ENCODE results near the gene MYOM1. TPM values are rescaled to one million over a fixed set of nuclear protein-coding genes. Genes with fewer than 3 reads are reported as not detected.

MYOM1 gene
- 0.11 to 0.22 TPM (median 0.15 TPM) in 5 replicates for total RNA-seq (2022; extraction: Qiagen RNA extraction; ENCODE audit: low read depth)

DNA sequence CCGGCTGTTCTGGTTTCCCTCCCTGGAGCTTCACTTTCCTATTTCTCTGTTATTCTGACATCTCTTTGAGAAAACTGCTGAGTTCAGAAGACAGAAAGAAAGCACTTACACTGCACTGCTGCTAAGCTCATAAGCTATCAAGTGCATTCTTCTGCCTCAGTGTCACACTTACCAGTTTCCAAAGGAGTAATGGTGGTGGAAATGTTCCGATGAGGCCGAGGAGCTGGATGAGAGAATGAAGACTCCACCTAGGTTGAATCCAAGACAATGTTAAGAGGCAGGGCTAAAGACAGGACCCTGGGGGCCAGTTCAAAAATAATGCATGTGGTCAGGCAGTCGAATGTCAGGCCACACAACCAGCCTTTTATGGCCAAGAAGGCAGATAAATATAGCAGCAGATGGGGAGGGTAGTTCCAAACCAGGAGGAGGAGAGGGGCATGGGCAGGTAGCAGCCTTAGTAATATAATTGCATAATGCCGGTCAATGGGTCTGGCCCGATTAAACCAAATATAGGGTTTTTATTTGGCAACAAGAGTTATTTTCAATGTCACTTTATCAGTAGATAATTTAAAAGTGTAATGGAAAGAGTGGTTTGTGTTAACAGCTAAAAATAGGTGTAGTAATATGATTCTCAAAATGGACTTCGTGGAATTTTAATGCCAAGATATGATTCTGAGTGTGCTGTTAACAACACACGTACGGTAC lies at the start of gene MYOM1:
Gene MYOM1 (minus strand): TSS at position 338 of the 705 bp plus-strand sequence. CDS start 4,745 bp downstream, outside the sequence.

DNA sequence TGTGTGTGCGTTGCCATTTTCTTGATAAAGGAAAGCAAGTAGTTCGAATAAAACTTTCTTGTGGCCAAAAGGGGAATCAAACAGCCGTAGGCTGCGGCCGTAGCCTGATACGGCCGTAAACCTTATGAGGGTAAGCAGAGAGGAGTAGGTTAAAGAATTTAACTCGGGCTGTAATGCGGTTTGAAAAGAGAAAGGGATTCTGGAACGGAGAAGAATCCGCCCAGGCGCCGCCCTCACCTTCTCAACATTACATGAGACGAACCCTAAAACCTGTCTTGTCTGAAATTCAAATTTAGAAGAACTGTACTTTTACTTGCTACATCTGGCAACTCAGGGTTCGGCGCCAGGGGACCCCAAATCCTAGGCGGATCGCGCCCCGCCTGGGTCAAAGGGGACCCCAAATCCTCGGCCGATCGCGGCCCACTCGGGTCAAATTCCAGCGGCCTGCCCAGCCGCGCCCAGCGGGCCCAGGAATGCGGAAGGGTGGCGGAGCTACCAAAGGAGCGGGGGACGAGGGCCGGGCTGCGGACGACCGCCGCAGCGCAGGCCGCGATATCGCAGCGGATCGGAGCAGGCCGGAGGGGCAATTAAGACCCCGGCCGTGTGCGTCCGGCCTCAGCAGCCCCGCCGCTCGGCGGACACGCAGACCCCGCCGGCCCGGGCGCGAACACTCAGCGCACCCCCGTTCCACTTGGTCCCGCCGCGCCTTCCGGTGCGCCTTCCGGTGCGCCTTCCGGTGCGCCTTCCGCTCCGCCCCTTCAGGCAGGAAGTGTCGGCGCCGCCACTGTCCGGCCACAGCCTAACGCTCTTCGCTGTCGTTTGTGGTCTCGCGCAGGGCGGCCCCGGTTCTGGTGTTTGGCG lies 41.8 kb upstream of the MYOM1 start, which contains the start of gene MYL12B:
Gene MYL12B (plus strand): TSS at position 761 of the 861 bp plus-strand sequence. CDS start 10,766 bp downstream, outside the sequence.

DNA sequence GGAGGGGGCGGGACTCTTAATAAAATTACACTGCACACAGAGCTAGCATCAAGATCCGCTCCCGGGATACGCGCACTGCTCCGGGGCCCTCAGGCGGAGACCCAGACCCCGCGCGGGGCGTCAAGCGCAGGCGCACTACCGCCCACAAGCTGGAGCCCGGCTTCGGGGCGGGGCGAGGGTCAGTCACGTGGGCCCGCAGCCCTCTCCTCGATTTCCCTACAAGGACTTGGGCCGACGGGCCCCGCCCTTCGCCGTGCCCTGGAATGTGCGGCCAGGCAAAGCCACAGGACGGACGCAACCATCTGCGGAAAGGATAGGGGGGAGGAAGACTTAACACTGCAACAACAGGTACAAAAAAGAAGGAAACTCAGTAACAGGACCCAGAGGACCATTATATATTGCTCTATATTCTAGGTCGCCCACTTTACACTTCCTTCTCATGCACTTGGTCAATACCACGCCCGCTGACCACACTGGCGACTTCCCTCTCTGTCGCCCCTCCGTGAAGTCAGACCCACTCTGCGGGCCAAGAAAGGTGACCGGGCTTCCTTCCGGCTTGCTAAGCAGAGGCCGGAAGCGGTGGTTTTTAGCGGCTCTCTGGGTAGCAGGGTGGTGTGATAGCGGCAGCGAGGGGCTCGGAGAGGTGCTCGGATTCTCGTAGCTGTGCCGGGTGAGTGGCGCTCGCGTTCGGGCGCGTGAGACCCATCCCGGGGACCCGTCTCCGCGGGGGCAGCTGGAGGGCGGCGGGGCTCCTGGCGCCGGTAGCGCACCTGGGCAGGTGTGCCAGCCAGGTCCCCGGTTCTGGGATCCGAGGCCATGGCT lies 27.7 kb upstream of the MYOM1 start, which contains the start of gene MYL12A:
Gene MYL12A (plus strand): TSS at position 562 of the 822 bp plus-strand sequence. CDS start 5,447 bp downstream, outside the sequence.

Other genes with a start within 250 kb of the MYOM1 start
- 13.5 to 16.7 TPM (median 15.6 TPM) in 5 replicates for gene LPIN2, start 206.8 kb downstream of the MYOM1 start, total RNA-seq (2022; extraction: Qiagen RNA extraction; ENCODE audit: low read depth)
- 272 to 322 TPM (median 322 TPM) in 5 replicates for gene MYL12A, start 27.8 kb upstream of the MYOM1 start, total RNA-seq (2022; extraction: Qiagen RNA extraction; ENCODE audit: low read depth)
- 381 to 420 TPM (median 390 TPM) in 5 replicates for gene MYL12B, start 42.2 kb upstream of the MYOM1 start, total RNA-seq (2022; extraction: Qiagen RNA extraction; ENCODE audit: low read depth)
- 126 to 170 TPM (median 162 TPM) in 5 replicates for gene TGIF1, start 230.2 kb upstream of the MYOM1 start, total RNA-seq (2022; extraction: Qiagen RNA extraction; ENCODE audit: low read depth)

Measured in A549 treated with DMSO at 1 μM for 4 hours (cell line).